Kidney tubule cell (primary cell): ENCODE measurements around the gene ALG3.
"Not testable (repeated sequence)": the region's sequence is repeated elsewhere in the genome, so short reads cannot be mapped to it uniquely, and the experiment has no call there.

ENCODE experiments used
- DNase-seq: peaks from one replicate; pipeline ENCODE4 v3.0.0-alpha.2; 2018; ENCODE audit warnings: low spot score

ALG3 gene

GRCh38 chr3:184248454-184249411 is at the start of gene ALG3:
TSS of gene ALG3 (minus strand) at chr3:184248962. CDS start at chr3:184248940, 22 bp downstream.
- peak; percentile 86 for DNase-seq

DNA sequence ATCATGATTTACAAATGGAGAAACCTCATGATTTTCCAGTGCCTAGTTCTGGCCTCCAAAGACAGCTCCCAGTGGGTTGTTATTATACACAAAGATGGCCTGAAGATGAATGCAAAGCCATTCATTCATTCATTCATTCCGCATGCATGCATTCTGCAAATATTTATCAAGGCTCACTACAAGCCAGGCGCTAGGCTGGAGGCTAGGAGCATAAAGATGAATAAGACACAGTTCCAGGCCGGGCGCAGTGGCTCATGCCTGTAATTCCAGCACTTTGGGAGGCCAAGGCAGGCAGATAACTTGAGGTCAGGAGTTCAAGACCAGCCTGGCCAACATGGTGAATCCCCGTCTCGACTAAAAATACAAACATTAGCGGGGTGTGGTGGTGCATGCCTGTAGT is 47.9 kb upstream of the ALG3 start:
- DNase-seq, result no peak

GRCh38 chr3:184295771-184296170 is 47.0 kb upstream of the ALG3 start:
- DNase-seq, result no peak

- DNase-seq, result no peak
These were observed 43.1 kb upstream of the ALG3 start for GRCh38 chr3:184291738-184292445.

GRCh38 chr3:184291044-184291737 is 42.4 kb upstream of the ALG3 start:
- no peak for DNase-seq

GRCh38 chr3:184290331-184290730 is 41.6 kb upstream of the ALG3 start:
- DNase-seq, result no peak

- DNase-seq, result peak; percentile 60
These were observed 40.7 kb upstream of the ALG3 start for GRCh38 chr3:184289426-184289938.

- DNase-seq, result peak; percentile 70
These were observed 35.9 kb upstream of the ALG3 start for GRCh38 chr3:184284696-184285095.

- no peak for DNase-seq
These were observed 34.9 kb upstream of the ALG3 start for GRCh38 chr3:184283681-184284080.

DNA sequence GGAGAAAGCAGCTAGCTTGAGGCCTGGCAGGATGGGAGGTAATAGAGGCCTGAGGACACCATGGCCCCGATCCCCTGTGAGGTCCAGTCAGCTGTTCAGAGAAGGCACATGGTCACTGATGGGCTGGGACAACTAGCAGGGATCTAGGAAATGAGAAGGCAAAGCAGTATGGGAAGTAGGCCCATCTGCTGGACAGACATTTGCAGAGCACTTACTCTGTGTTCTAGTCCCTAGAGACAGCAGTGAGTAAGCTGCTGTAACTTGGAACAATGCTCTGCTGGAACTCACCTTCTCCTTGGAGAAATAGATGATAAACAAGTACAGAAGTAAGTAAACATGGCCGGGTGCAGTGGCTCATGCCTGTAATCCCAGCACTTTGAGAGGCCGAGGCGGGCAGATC is 34.2 kb upstream of the ALG3 start:
- no peak for DNase-seq

GRCh38 chr3:184277366-184277765 is 28.6 kb upstream of the ALG3 start:
- DNase-seq, result no peak

GRCh38 chr3:184275961-184276910 is 27.5 kb upstream of the ALG3 start, which contains the start of gene ECE2:
TSS of gene ECE2 (plus strand) at chr3:184276022. CDS start at chr3:184276154, 132 bp downstream.
- no peak for DNase-seq

- DNase-seq, result no peak
These were observed 26.6 kb upstream of the ALG3 start for GRCh38 chr3:184275381-184275701.

- no peak for DNase-seq
These were observed 23.5 kb upstream of the ALG3 start for GRCh38 chr3:184272269-184272668.

DNA sequence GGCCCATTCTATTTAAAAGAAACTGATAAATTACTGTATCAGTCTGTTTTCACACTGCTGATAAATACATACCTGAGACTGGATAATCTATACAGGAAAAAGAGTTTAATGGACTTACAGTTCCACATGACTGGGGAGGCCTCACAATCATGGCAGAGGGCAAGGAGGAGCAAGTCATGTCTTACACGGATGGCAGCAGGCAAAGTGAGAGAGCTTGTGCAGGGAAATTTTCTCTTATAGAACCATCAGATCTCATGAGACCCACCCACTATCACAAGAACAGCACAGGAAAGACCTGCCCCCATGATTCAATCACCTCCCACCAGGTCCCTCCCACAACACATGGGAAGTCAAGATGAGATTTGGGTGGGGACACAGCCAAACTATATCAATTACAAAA is 18.5 kb upstream of the ALG3 start:
- DNase-seq, result not testable (repeated sequence)

GRCh38 chr3:184262764-184263179 is 14.0 kb upstream of the ALG3 start:
- DNase-seq, result no peak

DNA sequence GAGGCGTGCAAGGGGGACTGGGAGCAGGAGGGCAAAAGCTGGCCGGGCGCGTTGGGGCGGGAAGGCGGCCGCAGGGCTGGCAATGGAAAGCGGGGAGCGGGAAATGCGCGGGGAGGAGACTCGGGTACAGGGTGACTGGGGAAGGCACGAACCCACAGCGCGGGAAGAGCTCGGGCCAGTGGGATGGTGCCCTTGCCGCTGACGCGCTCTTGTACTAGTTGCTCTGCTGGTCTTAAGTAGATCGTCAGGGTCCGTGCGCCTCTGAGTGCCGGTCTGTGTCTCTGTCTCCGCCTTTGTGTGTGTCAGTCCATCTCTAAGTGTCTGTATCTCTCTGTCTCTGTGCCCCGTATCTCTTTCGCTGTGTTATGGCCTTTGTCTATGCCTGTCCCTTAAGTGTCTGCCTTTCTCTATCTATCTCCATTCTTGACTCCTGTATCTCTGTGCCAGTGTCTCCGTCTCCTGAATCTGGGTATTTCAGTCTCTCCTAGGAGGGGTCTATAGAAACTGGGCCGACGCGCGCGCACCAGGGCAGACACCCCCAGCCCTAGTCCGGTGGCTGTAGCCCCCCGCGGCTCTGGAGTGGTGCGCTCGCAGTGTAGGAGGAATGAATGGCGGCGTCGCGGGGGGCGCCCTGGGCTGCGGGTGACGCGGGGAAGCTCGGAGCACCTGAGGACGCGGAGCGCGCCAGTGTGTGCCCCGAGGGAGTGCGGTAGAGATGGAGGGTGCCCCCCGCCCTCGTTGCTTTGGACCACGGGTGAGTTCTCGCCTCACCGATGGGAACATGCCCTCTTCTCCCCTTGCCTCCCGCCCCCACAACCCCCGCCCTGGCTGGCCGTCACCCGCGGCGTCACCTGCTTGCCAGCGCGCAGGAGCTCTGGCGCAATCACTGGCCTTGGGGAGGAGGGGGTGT is 13.3 kb upstream of the ALG3 start:
- peak; percentile 21 for DNase-seq

DNA sequence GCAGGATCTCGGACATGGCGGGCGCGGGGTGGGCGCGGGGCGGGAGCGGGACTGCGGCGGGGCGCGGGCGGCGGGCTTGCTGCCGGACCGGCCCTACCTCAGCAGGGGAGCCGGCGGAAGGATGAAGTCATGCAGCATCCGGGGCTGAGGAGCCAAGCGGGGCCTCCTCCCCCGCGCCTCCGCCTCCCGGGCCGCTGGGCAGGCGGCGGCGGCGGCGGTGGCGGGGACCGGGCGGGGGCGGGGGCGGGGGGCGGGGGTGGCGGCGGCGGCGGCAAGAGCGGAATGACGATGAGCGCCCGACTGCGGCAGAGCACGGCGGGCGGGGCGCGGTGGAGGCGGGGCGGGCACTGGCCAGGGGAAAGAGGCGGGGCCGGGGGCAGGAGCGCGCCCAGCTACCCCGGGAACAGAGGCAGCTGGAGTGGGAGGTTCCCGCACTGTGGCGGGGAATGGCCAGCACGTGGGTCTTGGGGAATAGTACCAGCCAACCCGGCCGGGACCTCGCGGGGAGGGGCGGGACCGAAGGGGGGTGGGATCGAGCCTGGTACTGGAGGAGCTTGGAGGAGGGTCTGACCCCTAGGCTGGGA is 12.6 kb upstream of the ALG3 start, which contains the start of gene CAMK2N2:
TSS of gene CAMK2N2 (minus strand) at position 284 of the 584 bp plus-strand sequence. CDS start at position 16, 268 bp downstream.
- DNase-seq, result peak; percentile 60

GRCh38 chr3:184260724-184261269 is 12.0 kb upstream of the ALG3 start:
- no peak for DNase-seq
